ENCODE results near the gene SLC2A6.
A peak's percentile ranks its signal among the peaks of the same experiment; 100 is the strongest.

Gene SLC2A6

DNA sequence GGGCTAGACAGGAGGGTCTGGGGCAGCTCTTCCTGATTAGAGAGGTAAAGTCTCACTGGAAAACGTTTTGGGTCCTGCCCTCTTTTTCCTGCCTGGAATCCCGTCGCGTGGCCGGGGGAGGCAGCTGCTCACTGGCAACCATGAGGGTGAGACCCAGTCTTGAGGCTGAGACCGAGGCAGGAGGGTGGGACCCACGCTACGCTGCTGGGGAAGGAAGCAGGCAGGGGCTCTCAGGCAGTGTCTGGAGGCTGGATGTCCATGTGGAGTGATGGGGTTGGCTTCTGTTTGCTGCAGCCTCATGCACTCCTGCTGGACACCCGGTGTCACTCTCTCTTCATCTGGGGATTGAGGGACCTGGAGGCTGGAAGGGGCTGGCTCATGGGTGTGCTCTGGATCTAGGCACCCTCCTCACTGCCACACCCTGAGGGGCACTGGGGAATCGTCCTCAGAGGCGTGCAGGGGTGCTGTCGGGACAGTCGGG is 11.3 kb upstream of the SLC2A6 start:
- no peak for TF ChIP-seq Cebpa-rat (IDR thresholded peaks at IDR 0.05)
- Histone ChIP-seq H3K27me3 (no peaks in the 10 kb centered on the region), H3K27ac (no peak overlapping the region; the same call in 1 of the 2 replicates)

DNA sequence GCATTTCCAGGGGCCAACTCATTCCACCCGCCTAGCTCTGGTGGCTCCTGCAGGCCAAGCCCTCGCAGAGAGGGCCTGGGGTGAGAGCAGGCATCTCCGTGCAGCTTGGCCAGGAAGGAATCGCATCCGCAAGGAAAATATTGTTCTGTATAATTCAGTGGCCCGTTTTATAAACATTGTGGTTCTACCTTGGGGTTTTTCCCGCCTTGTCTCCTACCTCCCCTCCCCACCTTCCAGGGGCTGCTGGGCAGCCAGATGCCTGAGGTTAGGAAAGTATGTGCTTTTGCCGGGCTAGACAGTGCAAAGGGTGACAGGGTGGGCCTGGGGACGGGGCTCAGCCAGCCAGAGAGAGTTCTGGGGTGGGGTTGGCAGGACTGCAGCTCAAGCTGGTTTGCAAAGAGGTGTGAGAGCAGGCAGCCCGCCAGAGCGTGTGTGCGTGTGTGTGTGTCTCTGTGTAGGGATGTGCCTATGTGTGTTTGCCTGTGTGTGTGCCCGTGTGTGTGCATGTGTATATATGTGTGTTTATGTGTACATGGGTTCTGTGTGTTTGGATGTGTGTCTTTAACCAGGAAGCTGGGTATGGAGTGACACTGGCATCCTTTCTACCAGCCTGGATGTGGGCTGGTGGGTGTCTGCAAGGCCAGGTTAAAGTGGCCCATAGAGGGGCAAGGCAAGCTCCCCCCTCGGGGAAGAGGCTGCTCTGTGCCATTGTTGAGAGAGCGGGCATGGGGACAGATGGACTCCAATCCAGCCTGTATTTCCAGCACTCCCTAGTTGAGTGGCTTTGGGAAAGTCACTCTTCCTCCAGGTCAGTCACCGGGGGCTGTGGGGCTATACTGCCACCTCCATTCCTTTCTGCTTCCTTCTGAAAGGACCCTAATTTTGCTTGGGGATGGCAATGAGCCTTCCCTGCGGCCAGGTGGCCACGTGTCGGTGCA is 10.6 kb upstream of the SLC2A6 start:
- TF ChIP-seq Cebpa-rat (IDR thresholded peaks at IDR 0.05), result no peak
- no peak overlapping the region; the same call in 1 of the 2 replicates for H3K27ac ChIP-seq
- peaks cover 38% of the 10 kb centered on the region for H3K4me1 ChIP-seq
- no peaks in the 10 kb centered on the region for H4K20me1 ChIP-seq
- H3K9ac ChIP-seq, result no peak overlapping the region
- H3K4me2 ChIP-seq, result no peak overlapping the region
- no peak overlapping the region for H3K4me3 ChIP-seq
- H3K36me3 ChIP-seq, result no peaks in the 10 kb centered on the region
- H3K9me3 ChIP-seq, result no peaks in the 10 kb centered on the region
- no peaks in the 10 kb centered on the region for H3K27me3 ChIP-seq

More for the DNA sequence above, 11.3 kb upstream of the SLC2A6 start:
- H3K36me3 ChIP-seq, result no peaks in the 10 kb centered on the region
- no peak overlapping the region for H3K9ac ChIP-seq
- H3K4me3 ChIP-seq, result no peak overlapping the region
- no peaks in the 10 kb centered on the region for H4K20me1 ChIP-seq
- H3K9me3 ChIP-seq, result no peaks in the 10 kb centered on the region
- peaks cover 31% of the 10 kb centered on the region for H3K4me1 ChIP-seq
- no peak overlapping the region for H3K4me2 ChIP-seq

DNA sequence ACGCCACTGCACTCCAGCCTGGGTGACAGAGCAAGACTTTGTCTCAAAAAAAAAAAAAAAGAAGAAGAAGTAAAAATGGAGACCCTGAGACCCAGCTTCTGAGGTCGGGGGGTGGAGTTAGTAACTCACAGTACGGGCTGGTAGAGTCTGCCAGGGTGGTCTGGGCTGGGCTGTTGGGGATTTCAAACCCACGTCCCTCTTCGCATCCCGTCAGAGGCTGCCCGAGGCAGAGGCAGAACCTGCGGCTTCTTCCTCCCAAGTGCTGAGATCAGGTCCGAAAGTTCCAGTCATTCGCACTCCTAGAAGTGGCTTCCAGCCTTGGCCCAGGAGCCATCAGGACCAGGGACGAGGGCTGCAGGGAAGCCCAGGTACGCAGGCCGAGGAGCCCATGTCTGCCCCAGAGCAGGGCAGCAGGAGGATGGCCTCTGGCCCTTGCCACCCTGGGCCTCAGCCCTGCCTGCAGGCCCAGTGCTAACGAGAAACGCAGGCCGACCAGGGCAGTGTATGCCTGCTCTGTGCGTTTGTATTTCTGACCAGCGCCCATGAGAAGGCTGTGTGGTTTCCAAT is 9.9 kb upstream of the SLC2A6 start:
- Histone ChIP-seq H3K4me2 (no peak overlapping the region), H3K4me1 (peaks cover 43% of the 10 kb centered on the region), H3K9ac (no peak overlapping the region), H3K27me3 (no peaks in the 10 kb centered on the region), H3K27ac (no peak overlapping the region), H3K9me3 (no peaks in the 10 kb centered on the region), H3K4me3 (no peak overlapping the region), H3K36me3 (no peaks in the 10 kb centered on the region), H4K20me1 (no peaks in the 10 kb centered on the region)
- no peak for TF ChIP-seq Cebpa-rat (IDR thresholded peaks at IDR 0.05)

DNA sequence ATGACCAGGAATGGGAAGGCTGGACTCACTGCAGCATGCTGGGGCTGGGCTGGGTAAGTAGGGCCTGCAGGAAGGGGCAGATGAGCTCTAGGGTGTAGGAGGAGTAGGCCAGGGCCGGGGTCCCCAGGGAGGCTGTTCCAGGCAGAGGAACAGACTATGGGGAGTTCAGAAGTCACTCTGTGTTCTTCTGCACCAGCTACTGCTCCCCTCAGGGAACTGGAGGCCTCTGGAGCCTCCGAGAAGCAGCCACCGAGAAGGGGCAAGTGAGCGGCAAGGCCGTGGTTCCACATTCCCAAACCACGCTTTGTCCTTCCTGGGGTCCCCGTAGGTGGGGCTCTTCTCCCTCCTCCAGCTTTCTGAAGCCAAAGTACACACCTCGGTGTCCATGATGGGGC is 8.4 kb upstream of the SLC2A6 start:
- Histone ChIP-seq H3K36me3 (no peaks in the 10 kb centered on the region), H3K9ac (no peak overlapping the region), H3K27ac (no peak overlapping the region), H3K4me3 (no peak overlapping the region), H3K9me3 (no peaks in the 10 kb centered on the region), H3K4me1 (peaks cover 49% of the 10 kb centered on the region), H3K4me2 (peak overlapping the region; percentile 32; the same call in 1 of the 2 replicates), H4K20me1 (no peaks in the 10 kb centered on the region), H3K27me3 (no peaks in the 10 kb centered on the region)
- no peak for TF ChIP-seq Cebpa-rat (IDR thresholded peaks at IDR 0.05)

DNA sequence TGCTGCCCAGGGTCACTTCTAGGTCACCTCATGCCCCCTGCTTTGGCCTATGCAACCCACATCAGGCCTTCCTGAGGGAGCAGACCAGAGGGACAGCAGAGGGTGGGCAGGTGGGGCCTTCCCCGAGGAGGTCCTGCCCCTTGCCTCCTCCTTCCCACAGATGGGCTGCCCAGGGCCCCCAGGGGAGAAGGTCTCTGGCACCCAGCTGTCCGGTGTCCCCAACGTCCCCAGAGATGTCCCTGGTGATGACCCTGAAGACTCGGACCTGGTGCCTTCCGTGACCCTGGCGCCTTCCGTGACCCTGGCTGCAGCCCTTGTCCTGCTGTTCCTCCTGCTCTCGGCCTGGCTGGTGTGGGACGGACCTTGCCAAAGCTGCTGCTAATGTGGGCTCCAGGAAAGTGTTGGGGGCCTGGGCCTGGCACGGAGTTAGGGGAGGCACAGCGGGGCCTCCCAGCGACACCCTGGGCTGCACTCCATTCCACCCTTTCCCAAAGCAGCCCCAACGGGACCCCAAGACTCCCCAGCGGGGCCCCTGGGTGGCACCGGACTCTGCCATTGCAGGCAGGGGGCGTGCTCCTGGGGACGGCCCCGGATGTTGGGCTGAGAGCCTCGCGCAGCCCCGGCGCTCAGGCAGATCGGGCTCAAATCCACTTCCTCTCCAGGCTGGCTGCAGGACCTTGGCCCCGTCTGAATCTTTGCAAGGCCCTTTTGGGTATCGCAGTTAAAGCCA is 6.8 kb upstream of the SLC2A6 start:
- Histone ChIP-seq H3K27ac (peak overlapping the region; percentile 28), H3K4me3 (no peak overlapping the region), H3K4me2 (peak overlapping the region; percentile 64), H4K20me1 (no peaks in the 10 kb centered on the region), H3K9ac (0 out of 2 replicates have a peak overlapping the region, but pooled peaks have one; percentile 38), H3K36me3 (no peaks in the 10 kb centered on the region), H3K4me1 (peaks cover 47% of the 10 kb centered on the region), H3K27me3 (no peaks in the 10 kb centered on the region), H3K9me3 (no peaks in the 10 kb centered on the region)
- TF ChIP-seq Cebpa-rat (IDR thresholded peaks at IDR 0.05), result no peak

DNA sequence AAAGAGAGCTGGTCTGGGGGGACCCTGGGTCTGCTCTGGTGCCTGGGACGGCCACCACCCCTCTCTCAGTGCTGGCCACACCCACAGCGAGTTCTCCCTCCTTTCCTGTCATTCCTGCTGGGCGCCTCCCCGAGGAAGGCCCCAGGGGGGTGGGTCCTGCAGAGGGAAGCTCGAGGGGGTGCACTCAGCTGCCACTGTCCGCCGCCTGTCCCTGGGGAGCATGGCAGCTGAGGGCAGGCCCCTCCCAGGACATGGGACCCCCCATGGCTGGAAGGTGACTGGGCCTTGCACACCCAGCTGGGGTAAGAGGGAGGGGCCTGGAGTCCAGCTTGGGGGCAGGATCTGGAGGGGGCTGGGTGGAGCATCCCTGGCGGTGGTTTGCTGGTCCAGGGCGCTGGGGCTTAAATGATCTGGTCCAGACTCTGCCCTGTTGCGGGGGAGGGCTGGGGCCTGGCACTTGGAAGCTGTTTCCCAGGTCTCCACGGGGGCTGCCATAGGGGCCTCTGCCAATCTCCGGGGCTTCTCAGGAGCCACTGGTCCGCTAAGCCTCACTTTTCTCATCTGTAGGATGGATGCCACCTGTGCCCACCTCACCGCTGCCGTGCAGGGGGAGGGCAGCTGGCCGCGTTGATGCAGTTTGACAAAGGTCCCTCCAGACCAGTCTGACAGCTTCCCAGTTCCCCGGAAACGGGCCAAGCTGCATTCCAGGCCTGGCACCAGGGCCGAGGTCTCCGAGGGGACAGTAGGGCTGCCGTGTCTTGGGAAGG is 6.0 kb upstream of the SLC2A6 start:
- H3K36me3 ChIP-seq, result no peaks in the 10 kb centered on the region
- peak overlapping the region; percentile 64 for H3K4me2 ChIP-seq
- H4K20me1 ChIP-seq, result no peaks in the 10 kb centered on the region
- H3K9ac ChIP-seq, result no peak overlapping the region
- peaks cover 47% of the 10 kb centered on the region for H3K4me1 ChIP-seq
- no peak overlapping the region for H3K4me3 ChIP-seq
- TF ChIP-seq Cebpa-rat (IDR thresholded peaks at IDR 0.05), result no peak
- H3K9me3 ChIP-seq, result no peaks in the 10 kb centered on the region
- H3K27ac ChIP-seq, result no peak overlapping the region
- no peaks in the 10 kb centered on the region for H3K27me3 ChIP-seq

DNA sequence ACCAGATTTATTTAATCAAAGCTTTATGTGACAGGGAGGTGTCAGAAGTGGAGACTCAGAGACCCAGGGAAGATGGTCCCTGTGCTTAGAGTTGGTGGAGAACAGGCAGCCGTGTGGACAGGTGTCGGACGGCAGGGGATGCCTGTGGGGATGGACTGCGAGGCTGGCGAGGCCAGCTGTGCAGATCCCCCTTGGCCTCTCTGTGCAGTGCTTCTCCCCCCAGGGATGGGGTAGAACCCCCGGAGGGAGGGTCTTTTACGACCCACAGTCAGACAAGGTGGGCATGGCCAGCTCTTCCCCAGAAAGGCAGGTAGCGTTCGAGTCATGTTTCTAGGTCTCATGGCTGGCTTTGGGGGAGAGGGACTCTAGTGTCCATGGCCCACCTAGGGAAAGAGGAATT is 4.7 kb upstream of the SLC2A6 start:
- Histone ChIP-seq H3K27ac (no peak overlapping the region), H3K9me3 (no peaks in the 10 kb centered on the region), H3K4me1 (peaks cover 56% of the 10 kb centered on the region), H3K27me3 (no peaks in the 10 kb centered on the region), H3K4me3 (no peak overlapping the region), H3K9ac (no peak overlapping the region), H3K4me2 (no peak overlapping the region), H4K20me1 (no peaks in the 10 kb centered on the region), H3K36me3 (no peaks in the 10 kb centered on the region)
- TF ChIP-seq Cebpa-rat (IDR thresholded peaks at IDR 0.05), result no peak

DNA sequence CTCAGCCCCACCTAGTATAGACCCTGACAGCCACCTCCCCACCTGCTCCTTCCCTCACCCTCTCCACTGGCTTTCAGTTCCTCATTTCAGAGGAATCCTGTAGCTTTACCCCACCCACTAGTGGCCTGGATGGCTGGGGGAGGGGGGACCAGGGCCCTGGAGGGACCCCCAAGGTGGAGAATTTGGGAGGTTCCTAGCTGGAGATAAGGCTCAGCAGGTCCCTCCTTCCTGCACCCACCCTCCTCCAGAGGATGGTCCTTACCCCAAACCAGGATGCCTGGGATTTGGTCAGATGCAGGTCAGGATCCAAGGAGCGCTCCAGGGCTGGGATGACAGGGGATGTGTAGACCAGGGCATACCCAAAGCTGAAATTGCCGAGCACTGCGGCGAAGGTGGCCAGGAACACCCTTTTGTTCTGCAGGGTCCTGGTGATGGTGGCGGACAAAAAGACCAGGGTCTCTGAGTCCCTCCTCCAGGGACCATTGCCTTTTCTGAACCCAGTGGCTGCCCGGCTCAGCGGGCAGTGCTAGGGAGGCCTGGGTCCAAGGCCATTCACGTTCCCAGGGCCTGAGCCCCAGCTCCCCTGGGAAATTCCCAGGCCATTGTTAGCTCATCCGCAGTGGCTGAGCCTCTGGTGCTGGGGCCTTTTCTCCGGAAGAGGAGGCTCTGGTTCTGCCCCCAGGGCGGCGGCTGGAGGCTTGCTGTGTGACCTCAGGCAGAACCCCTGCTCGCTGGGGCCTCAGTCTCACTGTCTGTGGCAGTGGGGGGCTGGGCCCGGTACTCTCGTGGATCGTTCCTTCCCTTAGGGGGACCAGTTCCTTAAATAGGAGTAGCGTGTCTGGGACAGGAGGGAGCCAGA is 678 bp downstream of the SLC2A6 start:
- Histone ChIP-seq H3K9ac (peak overlapping the region; percentile 77), H3K4me2 (peak overlapping the region; percentile 99), H3K36me3 (peaks cover 34% of the 10 kb centered on the region), H3K27me3 (no peaks in the 10 kb centered on the region), H3K27ac (peak overlapping the region; percentile 77), H3K4me1 (peaks cover 56% of the 10 kb centered on the region), H4K20me1 (peaks cover 30% of the 10 kb centered on the region), H3K9me3 (no peaks in the 10 kb centered on the region), H3K4me3 (peak overlapping the region; percentile 74)
- no peak for TF ChIP-seq Cebpa-rat (IDR thresholded peaks at IDR 0.05)
